ENCODE measurements around the gene SLC17A6.

The SLC17A6 gene

GRCh38 chr11:22342211-22343031, 4.2 kb downstream of the SLC17A6 start:
- Histone ChIP-seq H3K36me3 (ENCODE audit: control insufficient read depth in 1 of 2, insufficient read depth in 2 of 2, low read length in 2 of 2) (no peaks in the 10 kb centered on the region), H3K27ac (ENCODE audit: low read length) (no peak overlapping the region), H3K27me3 (ENCODE audit: low read depth, low read length) (peaks cover 59% of the 10 kb centered on the region), H3K9me3 (ENCODE audit: control insufficient read depth in 1 of 2, low read length in 2 of 2) (peaks cover 0 to 4% of the 10 kb centered on the region in 2 donors), H3K4me1 (ENCODE audit: control insufficient read depth in 1 of 2, insufficient read depth in 2 of 2, low read length in 2 of 2) (peaks cover 0 to 7% of the 10 kb centered on the region in 2 donors), H3K4me3 (ENCODE audit: low read depth in 1 of 2, low read length in 2 of 2) (no peak overlapping the region)

- peaks cover 0 to 4% of the 10 kb centered on the region in 2 donors for H3K9me3 ChIP-seq (ENCODE audit: control insufficient read depth in 1 of 2, low read length in 2 of 2)
- H3K27ac ChIP-seq (ENCODE audit: low read length): no peak overlapping the region
- H3K27me3 ChIP-seq (ENCODE audit: low read depth, low read length): peaks cover 53% of the 10 kb centered on the region
- no peaks in the 10 kb centered on the region for H3K36me3 ChIP-seq (ENCODE audit: control insufficient read depth in 1 of 2, insufficient read depth in 2 of 2, low read length in 2 of 2)
- no peak overlapping the region for H3K4me3 ChIP-seq (ENCODE audit: low read depth in 1 of 2, low read length in 2 of 2)
- peaks cover 0 to 7% of the 10 kb centered on the region in 2 donors for H3K4me1 ChIP-seq (ENCODE audit: control insufficient read depth in 1 of 2, insufficient read depth in 2 of 2, low read length in 2 of 2)
Measured at GRCh38 chr11:22343032-22343324, 4.8 kb downstream of the SLC17A6 start.

GRCh38 chr11:22343371-22344032, 5.3 kb downstream of the SLC17A6 start:
- Histone ChIP-seq H3K27me3 (ENCODE audit: low read depth, low read length) (peaks cover 48% of the 10 kb centered on the region), H3K36me3 (ENCODE audit: control insufficient read depth in 1 of 2, insufficient read depth in 2 of 2, low read length in 2 of 2) (no peaks in the 10 kb centered on the region), H3K27ac (ENCODE audit: low read length) (no peak overlapping the region)

GRCh38 chr11:22344081-22344480, 5.9 kb downstream of the SLC17A6 start:
- H3K9me3 ChIP-seq (ENCODE audit: control insufficient read depth in 1 of 2, low read length in 2 of 2): peaks cover 0 to 4% of the 10 kb centered on the region in 2 donors
- peaks cover 0 to 7% of the 10 kb centered on the region in 2 donors for H3K4me1 ChIP-seq (ENCODE audit: control insufficient read depth in 1 of 2, insufficient read depth in 2 of 2, low read length in 2 of 2)
- H3K36me3 ChIP-seq (ENCODE audit: control insufficient read depth in 1 of 2, insufficient read depth in 2 of 2, low read length in 2 of 2): no peaks in the 10 kb centered on the region
- peaks cover 46% of the 10 kb centered on the region for H3K27me3 ChIP-seq (ENCODE audit: low read depth, low read length)
- no peak overlapping the region for H3K27ac ChIP-seq (ENCODE audit: low read length)
- H3K4me3 ChIP-seq (ENCODE audit: low read depth in 1 of 2, low read length in 2 of 2): no peak overlapping the region

More at GRCh38 chr11:22343371-22344032, 5.3 kb downstream of the SLC17A6 start:
- Histone ChIP-seq H3K4me3 (ENCODE audit: low read depth in 1 of 2, low read length in 2 of 2) (no peak overlapping the region), H3K9me3 (ENCODE audit: control insufficient read depth in 1 of 2, low read length in 2 of 2) (peaks cover 0 to 4% of the 10 kb centered on the region in 2 donors), H3K4me1 (ENCODE audit: control insufficient read depth in 1 of 2, insufficient read depth in 2 of 2, low read length in 2 of 2) (peaks cover 0 to 7% of the 10 kb centered on the region in 2 donors)

DNA sequence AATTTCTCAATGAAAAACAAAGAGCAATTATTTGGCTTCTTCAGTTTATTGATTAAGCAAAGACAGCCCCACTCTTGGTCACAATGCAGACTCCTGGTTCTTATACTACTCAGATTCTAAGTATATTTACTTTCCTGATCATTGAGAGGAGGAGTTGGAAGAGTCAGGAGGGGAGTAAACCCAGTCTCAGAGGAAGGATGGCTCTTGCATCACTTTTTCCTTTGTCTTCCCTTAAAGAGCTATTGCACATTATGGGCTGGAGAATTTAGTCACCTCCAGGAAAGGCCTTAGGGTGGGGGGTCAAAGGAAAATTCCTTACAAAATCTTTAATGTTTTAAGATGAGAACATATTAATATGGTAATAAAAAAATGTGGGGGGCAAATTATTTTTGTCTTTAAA, 8.1 kb downstream of the SLC17A6 start:
- Histone ChIP-seq H3K27me3 (ENCODE audit: low read depth, low read length) (peaks cover 27% of the 10 kb centered on the region), H3K9me3 (ENCODE audit: control insufficient read depth in 1 of 2, low read length in 2 of 2) (peaks cover 0 to 4% of the 10 kb centered on the region in 2 donors), H3K27ac (ENCODE audit: low read length) (no peak overlapping the region), H3K4me1 (ENCODE audit: control insufficient read depth in 1 of 2, insufficient read depth in 2 of 2, low read length in 2 of 2) (no peaks in the 10 kb centered on the region), H3K36me3 (ENCODE audit: control insufficient read depth in 1 of 2, insufficient read depth in 2 of 2, low read length in 2 of 2) (no peaks in the 10 kb centered on the region), H3K4me3 (ENCODE audit: low read depth in 1 of 2, low read length in 2 of 2) (no peak overlapping the region)

- no peaks in the 10 kb centered on the region for H3K36me3 ChIP-seq (ENCODE audit: control insufficient read depth in 1 of 2, insufficient read depth in 2 of 2, low read length in 2 of 2)
- peaks cover 10% of the 10 kb centered on the region for H3K27me3 ChIP-seq (ENCODE audit: low read depth, low read length)
- no peak overlapping the region for H3K4me3 ChIP-seq (ENCODE audit: low read depth in 1 of 2, low read length in 2 of 2)
- no peaks in the 10 kb centered on the region for H3K9me3 ChIP-seq (ENCODE audit: control insufficient read depth in 1 of 2, low read length in 2 of 2)
- no peaks in the 10 kb centered on the region for H3K4me1 ChIP-seq (ENCODE audit: control insufficient read depth in 1 of 2, insufficient read depth in 2 of 2, low read length in 2 of 2)
- H3K27ac ChIP-seq (ENCODE audit: low read length): no peak overlapping the region
Measured at GRCh38 chr11:22347857-22348487, 9.8 kb downstream of the SLC17A6 start.

- Histone ChIP-seq H3K27me3 (ENCODE audit: low read depth, low read length) (no peaks in the 10 kb centered on the region), H3K27ac (ENCODE audit: low read length) (no peak overlapping the region), H3K36me3 (ENCODE audit: control insufficient read depth in 1 of 2, insufficient read depth in 2 of 2, low read length in 2 of 2) (no peaks in the 10 kb centered on the region), H3K4me1 (ENCODE audit: control insufficient read depth in 1 of 2, insufficient read depth in 2 of 2, low read length in 2 of 2) (no peaks in the 10 kb centered on the region), H3K9me3 (ENCODE audit: control insufficient read depth in 1 of 2, low read length in 2 of 2) (no peaks in the 10 kb centered on the region), H3K4me3 (ENCODE audit: low read depth in 1 of 2, low read length in 2 of 2) (no peak overlapping the region)
Measured at GRCh38 chr11:22349491-22349890, 11.3 kb downstream of the SLC17A6 start.

DNA sequence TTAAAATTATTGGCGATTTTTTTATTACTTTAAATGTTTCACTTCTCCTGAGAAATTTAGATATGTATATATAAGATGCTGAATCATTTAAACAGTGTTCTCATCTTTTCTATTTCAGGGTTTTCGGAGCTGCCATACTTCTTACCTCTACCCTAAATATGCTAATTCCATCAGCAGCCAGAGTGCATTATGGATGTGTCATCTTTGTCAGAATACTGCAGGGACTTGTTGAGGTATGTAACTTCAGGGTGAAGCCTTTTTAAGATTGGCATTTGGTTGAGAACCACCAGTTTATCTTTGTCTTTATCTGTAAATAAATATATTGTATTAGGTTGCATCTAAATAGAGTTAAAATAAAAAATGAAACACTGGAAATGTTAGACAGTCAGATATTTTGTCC, 21.1 kb downstream of the SLC17A6 start:
- no peaks in the 10 kb centered on the region for H3K9me3 ChIP-seq (ENCODE audit: control insufficient read depth in 1 of 2, low read length in 2 of 2)
- no peaks in the 10 kb centered on the region for H3K4me1 ChIP-seq (ENCODE audit: control insufficient read depth in 1 of 2, insufficient read depth in 2 of 2, low read length in 2 of 2)
- H3K27ac ChIP-seq (ENCODE audit: low read length): no peak overlapping the region
- no peaks in the 10 kb centered on the region for H3K36me3 ChIP-seq (ENCODE audit: control insufficient read depth in 1 of 2, insufficient read depth in 2 of 2, low read length in 2 of 2)
- no peaks in the 10 kb centered on the region for H3K27me3 ChIP-seq (ENCODE audit: low read depth, low read length)
- no peak overlapping the region for H3K4me3 ChIP-seq (ENCODE audit: low read depth in 1 of 2, low read length in 2 of 2)

- no peaks in the 10 kb centered on the region for H3K4me1 ChIP-seq (ENCODE audit: control insufficient read depth in 1 of 2, insufficient read depth in 2 of 2, low read length in 2 of 2)
- H3K27ac ChIP-seq (ENCODE audit: low read length): no peak overlapping the region
- H3K36me3 ChIP-seq (ENCODE audit: control insufficient read depth in 1 of 2, insufficient read depth in 2 of 2, low read length in 2 of 2): no peaks in the 10 kb centered on the region
- H3K9me3 ChIP-seq (ENCODE audit: control insufficient read depth in 1 of 2, low read length in 2 of 2): no peaks in the 10 kb centered on the region
- H3K4me3 ChIP-seq (ENCODE audit: low read depth in 1 of 2, low read length in 2 of 2): no peak overlapping the region
- no peaks in the 10 kb centered on the region for H3K27me3 ChIP-seq (ENCODE audit: low read depth, low read length)
Measured at GRCh38 chr11:22371160-22371559, 33.0 kb downstream of the SLC17A6 start.

DNA sequence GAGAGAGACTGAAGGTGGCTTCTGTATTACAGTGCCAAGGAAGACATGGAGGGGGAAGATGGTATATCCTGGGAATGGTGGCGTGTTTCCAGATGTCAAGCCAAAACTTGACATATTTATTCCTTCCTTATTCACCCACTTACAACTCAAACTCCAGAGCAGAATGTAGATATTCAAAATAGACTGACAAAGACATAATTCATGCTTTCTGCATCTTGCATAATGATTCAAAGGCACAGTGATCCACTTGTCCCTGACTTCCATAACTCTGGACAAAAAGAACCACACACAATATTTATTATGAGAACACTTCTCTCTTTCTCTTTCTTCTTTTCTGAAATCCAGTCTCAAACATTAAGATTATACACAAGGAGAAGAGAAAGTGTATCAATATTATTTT, 48.9 kb downstream of the SLC17A6 start:
- Histone ChIP-seq H3K27ac (ENCODE audit: low read length) (no peak overlapping the region), H3K4me1 (ENCODE audit: control insufficient read depth in 1 of 2, insufficient read depth in 2 of 2, low read length in 2 of 2) (no peaks in the 10 kb centered on the region), H3K4me3 (ENCODE audit: low read depth in 1 of 2, low read length in 2 of 2) (no peak overlapping the region), H3K36me3 (ENCODE audit: control insufficient read depth in 1 of 2, insufficient read depth in 2 of 2, low read length in 2 of 2) (no peaks in the 10 kb centered on the region), H3K27me3 (ENCODE audit: low read depth, low read length) (no peaks in the 10 kb centered on the region), H3K9me3 (ENCODE audit: control insufficient read depth in 1 of 2, low read length in 2 of 2) (no peaks in the 10 kb centered on the region)

DNA sequence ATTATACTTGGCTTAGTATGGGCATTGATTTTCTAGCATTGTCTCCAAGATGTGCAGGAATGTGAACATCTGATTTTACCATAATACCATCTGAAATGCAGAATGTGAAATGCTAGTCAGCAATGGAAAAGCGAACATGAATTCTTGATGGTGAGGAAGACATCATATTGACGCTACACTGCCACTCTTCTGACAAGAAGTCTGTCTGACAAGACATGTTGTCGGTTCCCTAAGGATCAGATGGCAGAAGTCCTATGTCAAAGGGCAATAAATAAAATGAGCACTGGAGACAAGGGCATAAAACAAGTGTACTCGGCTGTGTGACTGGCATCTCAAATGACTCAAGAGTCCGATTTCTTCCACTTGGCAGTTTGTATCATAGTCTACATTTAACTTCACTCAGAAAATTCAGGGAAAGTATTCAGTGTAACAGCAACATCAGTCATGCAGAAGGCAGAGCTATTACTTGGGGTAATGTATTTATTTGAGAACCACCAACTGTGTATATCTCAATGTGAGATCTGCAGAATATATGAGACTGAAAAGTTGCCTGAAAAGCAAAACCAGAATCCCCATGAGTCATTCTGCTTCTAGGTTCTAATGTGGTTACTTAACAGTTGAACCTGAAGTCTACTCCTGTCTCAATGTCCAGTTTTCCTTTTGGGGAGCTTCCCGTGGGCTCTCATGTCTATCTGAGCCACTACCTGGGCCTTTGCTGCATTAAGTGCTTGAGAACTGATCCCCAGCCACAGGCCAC, 51.5 kb downstream of the SLC17A6 start:
- Histone ChIP-seq H3K4me3 (ENCODE audit: low read depth in 1 of 2, low read length in 2 of 2) (no peak overlapping the region), H3K4me1 (ENCODE audit: control insufficient read depth in 1 of 2, insufficient read depth in 2 of 2, low read length in 2 of 2) (no peaks in the 10 kb centered on the region), H3K9me3 (ENCODE audit: control insufficient read depth in 1 of 2, low read length in 2 of 2) (no peaks in the 10 kb centered on the region), H3K27me3 (ENCODE audit: low read depth, low read length) (no peaks in the 10 kb centered on the region), H3K27ac (ENCODE audit: low read length) (no peak overlapping the region), H3K36me3 (ENCODE audit: control insufficient read depth in 1 of 2, insufficient read depth in 2 of 2, low read length in 2 of 2) (no peaks in the 10 kb centered on the region)

All from muscle layer of duodenum (tissue), 2 donors.